GM19025 (cell line): ENCODE data around the gene SMIM12.

ENCODE experiments used
- ATAC-seq: cut with Tn5 transposase; IDR thresholded peaks from one replicate; pipeline ENCODE4 v1.9.1; 2021; ENCODE audit warnings: mild to moderate bottlenecking, low read depth, moderate library complexity; ENCODE audit not compliant: unreplicated experiment

SMIM12 gene

GRCh38 chr1:34874296-34874952, 14.9 kb upstream of the SMIM12 start:
- ATAC-seq = no peak

GRCh38 chr1:34872133-34872503, 12.6 kb upstream of the SMIM12 start:
- no peak for ATAC-seq

- no peak for ATAC-seq
These were observed 12.0 kb upstream of the SMIM12 start for GRCh38 chr1:34871443-34872132.

GRCh38 chr1:34870395-34870794, 10.8 kb upstream of the SMIM12 start:
- no peak for ATAC-seq

- no peak for ATAC-seq
These were observed 10.2 kb upstream of the SMIM12 start for GRCh38 chr1:34869760-34870159.

- no peak for ATAC-seq
These were observed 8.9 kb upstream of the SMIM12 start for GRCh38 chr1:34868230-34869049.

- no peak for ATAC-seq
These were observed 7.9 kb upstream of the SMIM12 start for GRCh38 chr1:34867415-34867814.

- ATAC-seq = no peak
These were observed 7.2 kb upstream of the SMIM12 start for GRCh38 chr1:34866762-34867109.

- peak; percentile 72 for ATAC-seq
These were observed 6.6 kb upstream of the SMIM12 start for GRCh38 chr1:34865981-34866761.

GRCh38 chr1:34865573-34865972, 6.0 kb upstream of the SMIM12 start:
- ATAC-seq = no peak

GRCh38 chr1:34864759-34865158, 5.2 kb upstream of the SMIM12 start:
- no peak for ATAC-seq

GRCh38 chr1:34863501-34863900, 4.0 kb upstream of the SMIM12 start:
- no peak for ATAC-seq

GRCh38 chr1:34858901-34859445, 576 bp downstream of the SMIM12 start:
- no peak for ATAC-seq

- no peak for ATAC-seq
These were observed 2.9 kb downstream of the SMIM12 start for GRCh38 chr1:34856697-34857096.

- ATAC-seq = peak; percentile 95
These were observed 6.8 kb downstream of the SMIM12 start for GRCh38 chr1:34852677-34853217.

GRCh38 chr1:34851431-34852105, 8.0 kb downstream of the SMIM12 start:
- ATAC-seq = no peak

- ATAC-seq = no peak
These were observed 9.2 kb downstream of the SMIM12 start for GRCh38 chr1:34850382-34850781.

GRCh38 chr1:34847094-34847493, 12.5 kb downstream of the SMIM12 start:
- ATAC-seq = no peak

- no peak for ATAC-seq
These were observed 13.3 kb downstream of the SMIM12 start for GRCh38 chr1:34846265-34846664.
